MM.1S (cell line): ENCODE measurements around the gene ZC3H15.
"Not testable (repeated sequence)": the region's sequence is repeated elsewhere in the genome, so short reads cannot be mapped to it uniquely, and the experiment has no call there.

Experiments
- DNase-seq: peaks from one replicate; pipeline ENCODE4 v3.0.0-alpha.2; 2015
- H2AFZ ChIP-seq: fragments of 300-600 bp; sonication (generic); 2 replicates; pipeline ENCODE4 v1.6.0; 2016; ENCODE audit warnings: antibody characterized with exemption, low read length
- H3F3A ChIP-seq: fragments of 300-600 bp; sonication (generic); 2 replicates; pipeline ENCODE4 v1.6.1; 2016; ENCODE audit warnings: mild to moderate bottlenecking, antibody characterized with exemption, low read length, moderate library complexity, mixed read lengths; ENCODE audit not compliant: insufficient read depth
- H3K27ac ChIP-seq: fragments of 300-600 bp; sonication (generic); 2 replicates; pipeline ENCODE4 v1.5.1; 2016; ENCODE audit warnings: mild to moderate bottlenecking, low read length
- H3K27me3 ChIP-seq: fragments of 300-600 bp; sonication (generic); replicated peaks from 2 replicates; pipeline ENCODE4 v1.6.0; 2016; ENCODE audit warnings: low read length; ENCODE audit not compliant: insufficient read depth
- H3K36me3 ChIP-seq: fragments of 300-600 bp; sonication (generic); replicated peaks from 2 replicates; pipeline ENCODE4 v1.6.1; 2016; ENCODE audit warnings: mild to moderate bottlenecking, low read length, mixed read lengths; ENCODE audit not compliant: insufficient read depth
- H3K4me1 ChIP-seq: fragments of 300-600 bp; sonication (generic); 2 replicates; pipeline ENCODE4 v1.6.1; 2016; ENCODE audit warnings: low read length, mixed read lengths
- H3K4me2 ChIP-seq: fragments of 300-600 bp; sonication (generic); 2 replicates; pipeline ENCODE4 v1.6.0; 2016; ENCODE audit warnings: low read depth, low read length
- H3K4me3 ChIP-seq: fragments of 300-600 bp; sonication (generic); 2 replicates; pipeline ENCODE4 v1.5.1; 2016; ENCODE audit warnings: low read length, mixed read lengths
- H3K79me2 ChIP-seq: fragments of 300-600 bp; sonication (generic); 2 replicates; pipeline ENCODE4 v1.6.1; 2016; ENCODE audit warnings: mixed run types, low read length, mixed read lengths
- H3K9ac ChIP-seq: fragments of 300-600 bp; sonication (generic); 2 replicates; pipeline ENCODE4 v1.6.1; 2016; ENCODE audit warnings: low read length, mixed read lengths
- H3K9me2 ChIP-seq: fragments of 300-600 bp; sonication (generic); replicated peaks from 2 replicates; pipeline ENCODE4 v1.6.1; 2016; ENCODE audit warnings: mild to moderate bottlenecking, low read length, mixed read lengths; ENCODE audit not compliant: insufficient read depth
- H3K9me3 ChIP-seq: fragments of 300-600 bp; sonication (generic); replicated peaks from 2 replicates; pipeline ENCODE4 v1.6.1; 2016; ENCODE audit warnings: mild to moderate bottlenecking, low read length, mixed read lengths; ENCODE audit not compliant: insufficient read depth
- H4K20me1 ChIP-seq: fragments of 300-600 bp; sonication (generic); 2 replicates; pipeline ENCODE4 v1.6.1; 2016; ENCODE audit warnings: mild to moderate bottlenecking, low read length, moderate library complexity, mixed read lengths; ENCODE audit not compliant: insufficient read depth
- EZH2 ChIP-seq: fragments of 300-600 bp; sonication (generic); optimal IDR thresholded peaks from 2 replicates; pipeline ENCODE3; 2017; ENCODE audit warnings: low read depth, mild to moderate bottlenecking, antibody characterized with exemption, low read length, mixed read lengths
- EZH2phosphoT487 ChIP-seq: fragments of 300-600 bp; sonication (generic); IDR thresholded peaks from 2 replicates; pipeline ENCODE4 v1.6.1; 2018; ENCODE audit warnings: antibody characterized with exemption, low read length
- TF ChIP-seq, protein P1 (sequence below): fragments of 300-600 bp; sonication (generic); IDR thresholded peaks from 2 replicates; pipeline ENCODE4 v1.5.1; 2016; ENCODE audit warnings: antibody characterized with exemption, low read length, mixed read lengths

ZC3H15 gene

DNA sequence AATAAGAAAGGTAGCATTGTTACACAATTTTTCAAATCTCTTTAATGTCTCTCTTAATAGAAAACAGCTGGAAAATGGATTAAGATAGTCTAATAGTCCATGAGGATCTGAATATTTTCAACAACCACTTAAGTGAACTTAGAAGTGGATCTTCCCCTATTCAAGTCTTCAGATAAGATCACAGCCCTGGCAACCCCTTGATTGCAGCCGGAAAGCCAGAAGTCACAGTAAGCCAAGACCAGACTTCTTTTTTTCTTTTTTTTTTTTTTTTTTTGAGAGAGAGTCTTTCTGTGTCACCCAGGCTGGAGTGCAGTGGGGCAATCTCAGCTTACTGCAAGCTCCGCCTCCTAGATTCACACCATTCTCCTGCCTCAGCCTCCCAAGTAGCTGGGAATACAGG lies 18.6 kb upstream of the ZC3H15 start:
- no peak overlapping the region for H3K4me2 ChIP-seq
- DNase-seq, result no peak
- H2AFZ ChIP-seq, result no peak overlapping the region
- H3K79me2 ChIP-seq, result no peaks in the 10 kb centered on the region
- H3K27ac ChIP-seq, result no peak overlapping the region
- peaks cover 14% of the 10 kb centered on the region; the same call in 1 of the 2 replicates for H3K4me1 ChIP-seq
- no peaks in the 10 kb centered on the region for H3K27me3 ChIP-seq
- H3K4me3 ChIP-seq, result no peak overlapping the region
- H3K36me3 ChIP-seq, result no peaks in the 10 kb centered on the region
- H3F3A ChIP-seq, result no peaks in the 10 kb centered on the region
- H4K20me1 ChIP-seq, result no peaks in the 10 kb centered on the region
- no peaks in the 10 kb centered on the region for H3K9me2 ChIP-seq
- no peaks in the 10 kb centered on the region for H3K9me3 ChIP-seq
- H3K9ac ChIP-seq, result no peak overlapping the region
- TF ChIP-seq EZH2 (no peak), EZH2phosphoT487 (no peak)
- TF ChIP-seq, protein P1, sequence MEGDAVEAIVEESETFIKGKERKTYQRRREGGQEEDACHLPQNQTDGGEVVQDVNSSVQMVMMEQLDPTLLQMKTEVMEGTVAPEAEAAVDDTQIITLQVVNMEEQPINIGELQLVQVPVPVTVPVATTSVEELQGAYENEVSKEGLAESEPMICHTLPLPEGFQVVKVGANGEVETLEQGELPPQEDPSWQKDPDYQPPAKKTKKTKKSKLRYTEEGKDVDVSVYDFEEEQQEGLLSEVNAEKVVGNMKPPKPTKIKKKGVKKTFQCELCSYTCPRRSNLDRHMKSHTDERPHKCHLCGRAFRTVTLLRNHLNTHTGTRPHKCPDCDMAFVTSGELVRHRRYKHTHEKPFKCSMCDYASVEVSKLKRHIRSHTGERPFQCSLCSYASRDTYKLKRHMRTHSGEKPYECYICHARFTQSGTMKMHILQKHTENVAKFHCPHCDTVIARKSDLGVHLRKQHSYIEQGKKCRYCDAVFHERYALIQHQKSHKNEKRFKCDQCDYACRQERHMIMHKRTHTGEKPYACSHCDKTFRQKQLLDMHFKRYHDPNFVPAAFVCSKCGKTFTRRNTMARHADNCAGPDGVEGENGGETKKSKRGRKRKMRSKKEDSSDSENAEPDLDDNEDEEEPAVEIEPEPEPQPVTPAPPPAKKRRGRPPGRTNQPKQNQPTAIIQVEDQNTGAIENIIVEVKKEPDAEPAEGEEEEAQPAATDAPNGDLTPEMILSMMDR, result no peak

DNA sequence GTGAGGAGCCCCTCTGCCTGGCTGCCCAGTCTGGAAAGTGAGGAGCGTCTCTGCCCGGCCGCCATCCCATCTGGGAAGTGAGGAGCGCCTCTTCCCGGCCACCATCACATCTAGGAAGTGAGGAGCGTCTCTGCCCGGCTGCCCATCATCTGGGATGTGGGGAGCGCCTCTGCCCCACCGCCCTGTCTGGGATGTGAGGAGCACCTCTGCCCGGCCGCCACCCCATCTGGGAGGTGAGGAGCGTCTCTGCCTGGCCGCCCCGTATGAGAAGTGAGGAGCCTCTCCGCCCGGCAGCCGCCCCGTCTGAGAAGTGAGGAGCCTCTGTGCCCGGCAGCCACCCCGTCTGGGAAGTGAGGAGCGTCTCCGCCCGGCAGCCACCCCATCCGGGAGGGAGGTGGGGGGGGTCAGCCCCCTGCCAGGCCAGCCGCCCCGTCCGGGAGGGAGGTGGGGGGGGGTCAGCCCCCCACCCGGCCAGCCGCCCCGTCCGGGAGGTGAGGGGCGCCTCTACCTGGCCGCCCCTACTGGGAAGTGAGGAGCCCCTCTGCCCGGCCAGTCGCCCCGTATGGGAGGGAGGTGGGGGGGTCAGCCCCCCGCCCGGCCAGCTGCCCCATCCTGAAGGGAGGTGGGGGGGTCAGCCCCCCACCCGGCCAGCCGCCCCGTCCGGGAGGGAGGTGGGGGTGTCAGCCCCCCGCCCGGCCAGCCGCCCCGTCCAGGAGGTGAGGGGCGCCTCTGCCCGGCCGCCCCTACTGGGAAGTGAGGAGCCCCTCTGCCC lies 13.2 kb upstream of the ZC3H15 start:
- H3K36me3 ChIP-seq, H3K4me2 ChIP-seq, H3K9me2 ChIP-seq, DNase-seq, H3K79me2 ChIP-seq, H3K9me3 ChIP-seq, H3K27ac ChIP-seq, H3K4me3 ChIP-seq, H3K4me1 ChIP-seq, H3F3A ChIP-seq, H4K20me1 ChIP-seq, H2AFZ ChIP-seq, H3K9ac ChIP-seq, H3K27me3 ChIP-seq: not testable (repeated sequence)

DNA sequence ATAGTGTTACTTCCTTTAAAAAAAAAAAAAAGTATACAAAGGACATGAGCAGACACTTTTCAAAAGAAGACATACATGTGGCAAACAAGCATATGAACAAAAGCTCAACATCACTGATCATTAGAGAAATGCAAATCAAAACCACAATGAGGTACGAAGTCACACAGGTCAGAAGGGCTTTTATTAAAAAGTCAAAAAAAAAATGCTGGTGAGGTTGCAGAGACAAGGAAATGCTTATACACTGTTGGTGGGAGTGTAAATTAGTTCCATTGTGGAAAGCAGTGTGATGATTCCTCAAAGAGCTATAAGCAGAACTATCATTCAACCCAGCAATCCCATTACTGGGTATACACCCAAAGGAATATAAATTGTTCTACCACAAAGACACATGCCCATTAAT lies 11.8 kb upstream of the ZC3H15 start:
- H3K4me1 ChIP-seq, H4K20me1 ChIP-seq, H2AFZ ChIP-seq, H3K79me2 ChIP-seq, H3K36me3 ChIP-seq, H3K27me3 ChIP-seq, H3K9me3 ChIP-seq, H3K4me3 ChIP-seq, H3K4me2 ChIP-seq, H3K9ac ChIP-seq, DNase-seq, H3F3A ChIP-seq, H3K27ac ChIP-seq, H3K9me2 ChIP-seq: not testable (repeated sequence)

DNA sequence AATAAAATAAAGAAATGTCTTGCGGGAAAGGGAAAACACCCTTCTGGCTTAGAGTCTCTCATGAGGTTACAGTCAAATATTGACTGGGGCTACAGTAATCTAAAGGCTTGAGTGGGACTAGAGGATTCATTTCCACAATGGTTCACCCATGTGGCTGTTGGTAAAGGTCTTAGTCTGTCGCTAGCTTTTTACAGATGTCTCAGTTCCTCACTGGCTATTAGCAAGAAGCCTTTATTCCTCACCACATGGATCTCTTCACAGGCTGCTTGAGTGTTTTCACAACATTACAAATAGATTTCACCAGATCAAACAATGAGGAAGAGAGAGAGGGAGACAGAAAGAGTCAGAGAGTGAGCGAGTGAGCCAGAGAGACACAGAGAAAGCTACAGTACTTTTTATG lies 8.3 kb upstream of the ZC3H15 start:
- no peaks in the 10 kb centered on the region for H3K9me3 ChIP-seq
- TF ChIP-seq EZH2phosphoT487 (no peak), EZH2 (no peak)
- TF ChIP-seq, protein P1, result no peak
- no peaks in the 10 kb centered on the region for H3K4me1 ChIP-seq
- H3K27me3 ChIP-seq, result no peaks in the 10 kb centered on the region
- no peaks in the 10 kb centered on the region for H3K9me2 ChIP-seq
- H3K79me2 ChIP-seq, result no peaks in the 10 kb centered on the region
- no peak overlapping the region for H3K4me3 ChIP-seq
- H2AFZ ChIP-seq, result no peak overlapping the region
- no peaks in the 10 kb centered on the region for H3F3A ChIP-seq
- H3K4me2 ChIP-seq, result no peak overlapping the region
- H3K36me3 ChIP-seq, result no peaks in the 10 kb centered on the region
- no peak overlapping the region for H3K27ac ChIP-seq
- H3K9ac ChIP-seq, result no peak overlapping the region
- no peaks in the 10 kb centered on the region for H4K20me1 ChIP-seq
- no peak for DNase-seq
